Heart left ventricle (tissue), 16 donors: Measurements from ENCODE around the gene UPF2. TPM values are rescaled to one million over a fixed set of nuclear protein-coding genes. Genes with fewer than 3 reads are reported as not detected.

ENCODE experiments used
- ATAC-seq, 4 donors: fragments of 200-7000 bp; cut with Tn5 transposase; one replicate each; pipeline ENCODE4 v1.9.1; 2020 to 2022; ENCODE audit warnings: moderate library complexity in 4 of 4, mild to moderate bottlenecking in 3 of 4, moderate number of reproducible peaks in 1 of 4
- DNase-seq, 5 donors: peaks; one replicate each; pipeline ENCODE4 v3.0.0-alpha.2; 2020
- H3K27ac ChIP-seq, 12 donors: fragments of 200-600 bp; sonication (generic) in 4 of 12; one replicate each; pipeline versions ENCODE4 v1.5.0 to v1.8.0; 2016 to 2022; ENCODE audit warnings: mild to moderate bottlenecking in 2 of 12
- H3K27me3 ChIP-seq, 9 donors: fragments of 200-600 bp; sonication (generic) in 2 of 9; one replicate each; pipeline versions ENCODE4 v1.5.1 to v1.8.0; 2016 to 2022; ENCODE audit warnings: mild to moderate bottlenecking in 3 of 9
- H3K36me3 ChIP-seq, 9 donors: fragments of 200-600 bp; sonication (generic) in 2 of 9; one replicate each; pipeline versions ENCODE4 v1.5.0 to v1.8.0; 2018 to 2022; ENCODE audit warnings: mild to moderate bottlenecking in 2 of 9
- H3K4me1 ChIP-seq, 12 donors: fragments of 200-600 bp; sonication (generic) in 4 of 12; one replicate each; pipeline versions ENCODE4 v1.5.0 to v1.8.0; 2016 to 2022; ENCODE audit warnings: mild to moderate bottlenecking in 3 of 12
- H3K4me3 ChIP-seq, 12 donors: fragments of 200-600 bp; sonication (generic) in 4 of 12; one replicate each; pipeline versions ENCODE4 v1.5.0 to v1.8.0; 2017 to 2022; ENCODE audit warnings: mild to moderate bottlenecking in 9 of 12, moderate library complexity in 4 of 12
- H3K9me3 ChIP-seq, 12 donors: fragments of 200-600 bp; sonication (generic) in 4 of 12; one replicate each; pipeline versions ENCODE4 v1.5.0 to v1.8.0; 2016 to 2022; ENCODE audit warnings: mild to moderate bottlenecking in 1 of 12
- POLR2A ChIP-seq, 2 donors: fragments of 450-650 bp; IDR thresholded peaks; one replicate each; pipeline ENCODE4 v1.6.1; 2017; ENCODE audit warnings: antibody characterized with exemption in 2 of 2, mild to moderate bottlenecking in 2 of 2, moderate library complexity in 2 of 2
- WGBS, 4 donors: extraction: QIAGEN DNeasy Blood & Tissue Kit in 2 of 4; methylation state at CpG; one replicate each; pipeline versions ENCODE4 v1.1.5 to v1.1.7; 2013 to 2018; 5-methylcytosine and 5-hydroxymethylcytosine counted together
- intact Hi-C, 10 donors: fragments of 100-400 bp; cut with DNase I; formaldehyde crosslinking; loops; one replicate each; pipeline versions ENCODE4 v1.11.1 to v1.14.2; 2022
- polyA plus RNA-seq, 2 donors: library from polyadenylated mRNA; stranded (reverse); fragments of 200-250 nt; gene quantifications; one replicate each; pipeline ENCODE4 v1.2.3, GENCODE V29; 2013
- total RNA-seq, 9 donors: library from RNA; depleted of rRNA in 2 of 9; stranded (reverse); fragments of >200 nt in 2 of 9; fragmentation: NEBNext Ultra II Directional in 3 of 9; extraction: Animal tissue kit (Norgen Biotek cat#: 25700) in 3 of 9; gene quantifications; one replicate each; pipeline versions ENCODE4 v1.1.0 to v1.2.4, GENCODE V29; 2016 to 2023
- TF ChIP-seq, protein P1 (sequence below), 12 donors: fragments of 200-600 bp; sonication (generic) in 4 of 12; IDR thresholded peaks; one replicate each; pipeline versions ENCODE4 v1.5.0 to v1.8.0; 2018 to 2022; ENCODE audit warnings: antibody characterized with exemption in 12 of 12, mild to moderate bottlenecking in 5 of 12
- donor health status: ischemic (EF 13 %, LVEDD 7.1; RV severe dilation, severe dysfunction).
- donor health status: healthy with polysubstance abuse.
- donor health status: DM: no; HTN: yes; CAD: no.
- donor health status: DM: no; HTN: no; CAD: no.
- donor health status: ischemic (EF 25% LVEDD 6.9; RV normal size, moderate dysfunction).
- donor health status: ischemic (EF 25% LVEDD 5.7; RV mildly dilated, moderate dysfunction).
- donor health status: healthy.
- donor health status: DM: yes; HTN: yes; CAD: no.
- donor health status: ischemic (EF 35%, LVEDD 5.7; RV mildly dilated, moderate dysfunction).
- donor health status: nonischemic (EF 11% LVEDD 7.7; RV severe dilation, severe dysfunction).
- donor health status: DM: yes; HTN: yes; CAD: no.
- donor health status: PGD.
- donor health status: ischemic (EF 29% LVEDD 5.4; RV normal size, mild dysfunction).
- donor health status: nonischemic (EF 23%, LVEDD 6.1; RV moderate dilation, normal function).

Gene UPF2
- total and polyA plus RNA-seq, 11 donors, result 7.9 to 20.9 (median 15.7) TPM

DNA sequence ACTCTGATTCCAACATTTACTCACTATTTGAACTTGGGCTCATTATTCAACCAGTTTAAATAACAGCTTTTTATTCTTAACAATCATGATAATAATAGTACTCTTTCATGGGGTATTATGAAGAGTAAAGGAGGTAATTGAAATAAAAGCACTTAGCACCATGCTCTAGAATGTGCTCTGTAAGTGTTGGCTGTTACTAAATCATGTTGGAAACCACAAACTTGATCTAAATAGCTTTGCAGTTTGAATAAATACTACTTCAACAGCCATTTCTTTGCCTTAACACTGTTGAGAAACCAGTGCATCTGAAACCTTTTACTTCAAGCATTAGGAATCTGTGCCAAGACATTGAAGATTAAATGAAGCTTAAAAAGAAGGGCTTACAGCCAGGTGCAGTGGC is 7.9 kb upstream of the UPF2 start:
- intact Hi-C loops, result no loop called here
- ATAC-seq, result no peak
- TF ChIP-seq, protein P1, sequence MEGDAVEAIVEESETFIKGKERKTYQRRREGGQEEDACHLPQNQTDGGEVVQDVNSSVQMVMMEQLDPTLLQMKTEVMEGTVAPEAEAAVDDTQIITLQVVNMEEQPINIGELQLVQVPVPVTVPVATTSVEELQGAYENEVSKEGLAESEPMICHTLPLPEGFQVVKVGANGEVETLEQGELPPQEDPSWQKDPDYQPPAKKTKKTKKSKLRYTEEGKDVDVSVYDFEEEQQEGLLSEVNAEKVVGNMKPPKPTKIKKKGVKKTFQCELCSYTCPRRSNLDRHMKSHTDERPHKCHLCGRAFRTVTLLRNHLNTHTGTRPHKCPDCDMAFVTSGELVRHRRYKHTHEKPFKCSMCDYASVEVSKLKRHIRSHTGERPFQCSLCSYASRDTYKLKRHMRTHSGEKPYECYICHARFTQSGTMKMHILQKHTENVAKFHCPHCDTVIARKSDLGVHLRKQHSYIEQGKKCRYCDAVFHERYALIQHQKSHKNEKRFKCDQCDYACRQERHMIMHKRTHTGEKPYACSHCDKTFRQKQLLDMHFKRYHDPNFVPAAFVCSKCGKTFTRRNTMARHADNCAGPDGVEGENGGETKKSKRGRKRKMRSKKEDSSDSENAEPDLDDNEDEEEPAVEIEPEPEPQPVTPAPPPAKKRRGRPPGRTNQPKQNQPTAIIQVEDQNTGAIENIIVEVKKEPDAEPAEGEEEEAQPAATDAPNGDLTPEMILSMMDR (IDR thresholded peaks at IDR 0.05), result no peak

GRCh38 chr10:12048547-12048946 is 5.9 kb upstream of the UPF2 start:
- WGBS, 4 donors, result 73 to 87% (median 81%) methylated on average over 8 of the region's 8 CpGs
- DNase-seq (no peak), ATAC-seq (no peak)
- peaks cover 0 to 15% (median under 1%) of the 10 kb centered on the region in 12 donors for H3K4me1 ChIP-seq
- no peaks in the 10 kb centered on the region for H3K27me3 ChIP-seq
- no peaks in the 10 kb centered on the region for H3K9me3 ChIP-seq
- TF ChIP-seq, protein P1 (IDR thresholded peaks at IDR 0.05), result no peak
- TF ChIP-seq POLR2A (IDR thresholded peaks at IDR 0.05), result no peak
- intact Hi-C loops, result loop anchor here in 1 of 10 donors (10.0 kb wide), 1 partner anchor 76 kb away; the partner anchor contains the start of gene SEC61A2
- H3K4me3 ChIP-seq, result no peak overlapping the region
- H3K36me3 ChIP-seq, result no peaks in the 10 kb centered on the region
- no peak overlapping the region for H3K27ac ChIP-seq

More for the DNA sequence above, 7.9 kb upstream of the UPF2 start:
- Histone ChIP-seq H3K36me3 (no peaks in the 10 kb centered on the region), H3K4me1 (peaks cover 0 to 20% (median 0%) of the 10 kb centered on the region in 12 donors), H3K9me3 (no peaks in the 10 kb centered on the region), H3K27ac (peak overlapping the region in 1 of 12 donors; percentile 71), H3K27me3 (no peaks in the 10 kb centered on the region), H3K4me3 (no peak overlapping the region)
- no peak for DNase-seq

- no peaks in the 10 kb centered on the region for H3K27me3 ChIP-seq
- 76 to 82% (median 82%) methylated on average over 5 of the region's 5 CpGs for WGBS, 4 donors
- TF ChIP-seq, protein P1 (IDR thresholded peaks at IDR 0.05), result no peak
- TF ChIP-seq POLR2A (IDR thresholded peaks at IDR 0.05), result no peak
- H3K36me3 ChIP-seq, result no peaks in the 10 kb centered on the region
- DNase-seq (no peak), ATAC-seq (no peak)
- peaks cover 0 to 19% (median 15%) of the 10 kb centered on the region in 12 donors for H3K4me1 ChIP-seq
- intact Hi-C loops, result loop anchor here in 1 of 10 donors (10.0 kb wide), 1 partner anchor 79 kb away; the partner anchor contains the start of gene SEC61A2
- H3K9me3 ChIP-seq, result no peaks in the 10 kb centered on the region
- H3K27ac ChIP-seq, result no peak overlapping the region
- H3K4me3 ChIP-seq, result no peak overlapping the region
Observed at GRCh38 chr10:12045596-12045995, 3.0 kb upstream of the UPF2 start.

- no peak for TF ChIP-seq POLR2A (IDR thresholded peaks at IDR 0.05)
- TF ChIP-seq, protein P1 (IDR thresholded peaks at IDR 0.05), result no peak
- ATAC-seq (peak; percentile 4 to 30 (median 14)), DNase-seq (peak in 4 of 5 donors; percentile 34 to 73 (median 54))
- peak overlapping the region; percentile 92 to 98 (median 96) for H3K27ac ChIP-seq
- no peaks in the 10 kb centered on the region for H3K27me3 ChIP-seq
- H3K4me1 ChIP-seq, result peaks cover 0 to 32% (median 16%) of the 10 kb centered on the region in 12 donors
- no peaks in the 10 kb centered on the region for H3K9me3 ChIP-seq
- H3K36me3 ChIP-seq, result no peaks in the 10 kb centered on the region
- WGBS, 4 donors, result 1 to 2% (median 1%) methylated on average over 16 to 31 of the region's 31 CpGs
- H3K4me3 ChIP-seq, result peak overlapping the region; percentile 78 to 100 (median 98)
- intact Hi-C loops, result loop anchor here in 2 of 10 donors (2.0 to 10.0 kb wide), 2 partner anchors 26 to 82 kb away; partner anchors contain the start of genes DHTKD1 (in 1 of the 2) and SEC61A2 (in 1 of the 2)
Observed at GRCh38 chr10:12042409-12042796, 206 bp downstream of the UPF2 start.
